Prostate gland (tissue), 2 donors: ENCODE measurements around the gene AURKA.

Source experiments
- CTCF ChIP-seq, 4 experiments: fragments of 200-600 bp in 2 of 4; fragments of 450-650 bp in 2 of 4; sonication (generic) in 2 of 4; IDR thresholded peaks; 1 replicate in 3 of 4; 2 replicates in 1 of 4; pipeline ENCODE4 v1.5.1; 2016 to 2019; ENCODE audit warnings: antibody characterized with exemption in 4 of 4, mild to moderate bottlenecking in 2 of 4, moderate library complexity in 2 of 4
- POLR2A ChIP-seq: fragments of 450-650 bp; IDR thresholded peaks from one replicate; pipeline ENCODE4 v1.6.1; 2016; ENCODE audit warnings: antibody characterized with exemption, mild to moderate bottlenecking

DNA sequence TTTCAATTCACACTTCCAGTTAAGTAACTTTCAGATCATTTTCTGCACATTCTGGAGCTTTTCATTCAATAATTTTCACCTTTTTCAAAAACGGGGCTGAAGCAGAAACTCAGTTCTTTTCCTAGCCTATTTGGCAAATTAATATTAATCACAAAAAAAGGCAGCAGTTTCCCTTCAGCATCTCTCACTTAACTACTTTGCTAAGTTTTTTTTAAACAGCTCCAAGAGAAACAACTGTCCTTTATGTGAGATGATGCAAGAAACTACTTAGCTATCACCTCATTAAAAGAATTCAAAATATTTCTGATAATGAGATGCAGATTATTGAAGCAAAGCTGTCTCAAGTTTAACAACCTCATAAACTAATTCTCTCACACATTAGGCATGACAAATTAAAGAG lies 31.9 kb upstream of the AURKA start:
- TF ChIP-seq CTCF (IDR thresholded peaks at IDR 0.05) (no peak), POLR2A (no peak)
